ENCODE data around the gene CDKN2C.
"Not testable (repeated sequence)": the region's sequence is repeated elsewhere in the genome, so short reads cannot be mapped to it uniquely, and the experiment has no call there.

CDKN2C gene

DNA sequence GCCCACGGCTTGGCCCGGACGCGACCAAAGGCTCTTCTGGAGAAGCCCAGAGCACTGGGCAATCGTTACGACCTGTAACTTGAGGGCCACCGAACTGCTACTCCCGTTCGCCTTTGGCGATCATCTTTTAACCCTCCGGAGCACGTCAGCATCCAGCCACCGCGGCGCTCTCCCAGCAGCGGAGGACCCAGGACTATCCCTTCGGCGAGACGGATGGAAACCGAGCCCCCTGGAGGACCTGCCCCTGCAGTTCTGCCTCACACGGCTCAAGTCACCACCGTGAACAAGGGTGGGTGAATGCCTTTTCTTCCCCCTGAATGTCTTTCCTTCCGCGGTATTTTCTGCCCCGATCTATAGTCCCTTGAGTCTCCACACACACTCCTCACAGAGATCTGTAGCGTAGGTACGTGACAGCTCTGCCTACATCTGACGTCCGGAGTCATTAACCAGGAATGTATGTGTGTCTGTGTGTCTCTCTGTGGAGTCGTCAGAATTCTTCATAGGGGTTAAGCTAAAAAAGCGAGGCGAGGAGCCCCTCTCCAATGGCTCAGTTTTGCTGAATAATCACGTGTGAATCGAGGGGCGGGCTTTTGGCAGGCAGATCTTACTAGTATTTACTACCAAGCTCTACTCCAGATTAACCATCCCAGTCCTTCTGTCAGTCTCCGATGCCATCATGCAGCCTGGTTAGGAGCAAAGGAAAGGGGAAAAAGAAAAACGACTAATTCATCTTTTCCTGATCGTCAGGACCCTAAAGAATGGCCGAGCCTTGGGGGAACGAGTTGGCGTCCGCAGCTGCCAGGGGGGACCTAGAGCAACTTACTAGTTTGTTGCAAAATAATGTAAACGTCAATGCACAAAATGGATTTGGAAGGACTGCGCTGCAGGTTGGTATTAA, at the start of gene CDKN2C:
TSS of gene CDKN2C (plus strand) at position 635 of the 898 bp plus-strand sequence. CDS start at position 759, 124 bp downstream.
- DNase-seq (ENCODE audit: low read depth): no peak

DNA sequence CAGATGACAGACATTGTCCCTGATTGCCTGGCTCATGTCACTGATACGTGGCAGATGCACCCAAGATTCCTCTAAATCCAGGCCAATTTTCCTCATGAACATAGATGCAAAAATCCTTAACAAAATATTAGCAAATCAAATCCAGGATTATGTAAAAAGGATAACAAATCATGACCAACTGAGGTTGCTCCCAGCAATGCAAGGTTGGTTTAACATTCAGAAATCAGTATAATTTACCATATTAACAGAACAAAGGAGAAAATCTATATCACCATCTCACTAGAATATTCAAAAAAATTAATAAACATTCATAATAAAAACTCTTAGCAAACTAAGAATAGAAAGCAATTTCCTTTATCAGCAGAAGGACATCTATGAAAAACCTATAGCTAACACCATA, 49.6 kb upstream of the CDKN2C start:
- no peak for DNase-seq (ENCODE audit: low read depth)

DNA sequence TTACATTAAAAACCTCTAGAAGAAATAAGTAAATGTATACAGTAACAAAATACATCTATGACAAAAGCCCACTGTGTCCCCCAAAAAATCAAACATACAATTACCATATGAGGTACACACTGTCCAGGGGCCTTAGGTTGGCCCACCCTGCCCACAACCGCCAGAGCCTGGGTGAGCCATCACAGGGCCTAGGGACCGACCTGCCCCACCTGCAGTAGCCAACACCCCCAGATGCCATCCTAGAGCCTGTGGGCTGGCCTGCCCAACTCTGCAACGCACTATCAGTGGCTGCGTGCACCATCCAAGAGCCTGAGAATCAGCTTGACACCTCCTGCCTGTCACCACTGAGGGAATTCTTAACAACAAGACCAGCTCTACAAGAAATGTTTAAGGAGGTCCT, 49.0 kb upstream of the CDKN2C start:
- DNase-seq (ENCODE audit: low read depth): no peak

DNA sequence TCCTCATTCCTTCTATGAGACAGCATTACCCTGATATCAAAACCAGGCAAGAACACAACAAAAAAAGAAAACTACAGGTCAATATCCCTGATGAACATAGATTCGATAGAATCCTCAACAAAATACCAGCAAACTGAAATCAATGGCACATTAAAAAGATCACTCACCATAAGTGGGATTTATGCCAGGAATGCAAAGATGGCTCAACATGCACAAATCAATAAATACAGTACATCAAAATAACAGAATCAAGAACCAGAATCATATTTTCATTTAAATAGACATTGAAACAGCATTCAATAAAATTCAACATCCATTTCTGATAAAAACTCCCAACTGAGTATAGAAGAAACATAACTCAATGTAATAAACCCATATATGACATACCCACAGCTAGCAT, 46.5 kb upstream of the CDKN2C start:
- no peak for DNase-seq (ENCODE audit: low read depth)

DNA sequence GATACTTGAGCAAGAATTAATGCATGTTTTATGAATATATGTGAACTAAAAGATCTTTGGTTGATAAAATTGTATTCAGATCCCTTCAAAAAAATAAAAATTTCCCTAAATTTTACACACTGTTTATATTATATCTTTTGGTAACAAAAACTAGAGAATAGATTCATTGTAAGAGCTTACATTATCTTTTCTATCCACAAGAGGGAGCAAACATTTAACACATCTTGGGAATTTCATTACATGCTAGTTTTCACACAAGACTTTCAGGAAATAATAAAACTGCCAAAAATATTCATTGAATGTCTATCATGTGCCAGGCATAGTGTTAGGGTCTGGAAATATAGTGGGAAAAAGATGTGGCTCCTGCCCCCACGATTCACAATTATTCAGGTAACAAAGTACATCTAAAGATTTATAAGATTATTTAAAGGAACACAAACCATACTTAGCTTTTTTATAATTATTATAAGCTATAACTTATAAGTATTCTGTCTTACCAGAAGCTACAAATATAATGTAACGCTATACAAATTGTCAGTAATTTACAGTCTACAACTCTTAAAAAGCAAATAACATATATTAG, 40.6 kb upstream of the CDKN2C start:
- no peak for DNase-seq (ENCODE audit: low read depth)

DNA sequence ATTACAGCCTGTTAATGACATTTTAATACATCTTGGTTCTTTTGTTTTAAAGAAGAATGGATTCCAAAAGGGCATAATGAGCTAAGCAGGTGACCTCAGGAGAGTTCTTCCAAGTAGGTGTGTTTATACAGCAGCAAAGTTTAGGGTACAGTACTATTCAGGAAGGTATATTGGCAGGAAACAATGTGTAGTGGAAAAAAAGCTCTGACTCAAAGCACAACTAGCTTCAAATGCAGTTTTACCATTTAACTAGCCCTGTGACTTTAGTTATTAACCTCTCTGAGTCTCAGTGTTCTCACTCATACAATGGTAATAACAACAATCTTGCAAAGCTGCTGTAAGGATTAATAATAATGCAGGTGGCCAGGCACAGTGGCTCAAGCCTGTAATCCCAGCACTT, 39.9 kb upstream of the CDKN2C start:
- no peak for DNase-seq (ENCODE audit: low read depth)

DNA sequence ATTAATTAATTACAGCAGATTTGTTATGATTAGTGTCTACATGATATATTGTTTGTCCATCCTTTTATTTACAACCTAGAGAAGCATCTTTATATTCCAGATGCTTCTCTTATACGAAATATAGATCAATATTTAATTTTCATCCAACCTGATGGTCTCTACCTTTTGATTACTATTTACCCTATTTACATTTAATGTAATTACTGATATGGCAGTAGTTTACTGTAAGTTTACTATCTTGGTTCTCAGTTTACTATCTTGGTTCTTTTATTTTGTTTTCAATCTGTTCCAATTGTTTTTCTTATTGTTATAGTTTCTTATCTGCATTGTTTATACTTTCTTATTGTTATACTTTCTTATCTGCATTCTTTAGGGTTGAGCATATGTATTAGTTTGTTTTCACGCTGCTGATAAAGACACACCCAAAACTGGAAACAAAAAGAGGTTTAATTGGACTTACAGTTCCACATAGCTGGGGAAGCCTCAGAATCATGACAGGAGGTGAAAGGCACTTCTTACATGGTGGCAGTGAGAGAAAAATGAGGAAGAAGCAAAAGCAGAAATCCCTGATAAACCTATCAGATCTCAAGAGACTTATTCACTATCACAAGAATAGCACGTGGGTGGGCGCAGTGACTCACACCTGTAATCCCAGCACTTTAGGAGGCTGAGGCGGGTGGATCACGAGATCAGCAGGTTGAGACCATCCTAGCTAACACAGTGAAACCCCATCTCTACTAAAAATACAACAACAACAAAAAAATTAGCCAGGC, 38.9 kb upstream of the CDKN2C start:
- DNase-seq (ENCODE audit: low read depth): no peak

DNA sequence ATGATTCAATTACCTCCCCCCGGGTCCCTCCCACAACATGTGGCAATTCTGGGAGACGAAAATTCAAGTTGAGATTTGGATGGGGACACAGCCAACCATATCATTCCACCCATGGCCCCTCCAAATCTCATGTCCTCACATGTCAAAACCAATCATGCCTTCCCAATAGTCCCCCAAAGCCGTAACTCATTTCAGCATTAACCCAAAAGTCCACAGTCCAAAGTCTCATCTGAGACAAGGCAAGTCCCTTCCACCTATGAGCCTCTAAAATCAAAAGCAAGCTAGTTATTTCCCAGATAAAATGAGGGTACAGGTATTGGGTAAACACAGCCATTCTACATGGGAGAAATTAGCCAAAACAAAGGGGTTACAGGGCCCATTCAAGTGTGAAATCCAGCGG, 38.0 kb upstream of the CDKN2C start:
- DNase-seq (ENCODE audit: low read depth): not testable (repeated sequence)

DNA sequence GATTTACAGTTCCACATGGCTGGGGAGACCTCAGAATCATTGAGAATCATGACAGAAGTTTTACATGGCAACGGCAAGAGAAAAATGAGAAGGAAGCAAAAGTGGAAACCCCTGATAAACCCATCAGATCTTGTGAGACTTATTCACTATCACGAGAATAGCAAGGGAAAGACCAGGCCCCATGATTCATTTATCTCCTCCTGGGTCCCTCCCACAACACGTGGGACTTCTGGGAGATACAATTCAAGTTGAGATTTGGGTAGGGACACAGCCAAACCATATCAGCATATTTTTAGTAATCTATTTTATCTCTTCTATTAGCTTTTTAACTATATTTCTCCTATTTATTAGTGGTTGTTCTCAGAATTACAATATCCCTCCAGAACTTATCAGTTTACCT, 36.3 kb upstream of the CDKN2C start:
- DNase-seq (ENCODE audit: low read depth): not testable (repeated sequence)

DNA sequence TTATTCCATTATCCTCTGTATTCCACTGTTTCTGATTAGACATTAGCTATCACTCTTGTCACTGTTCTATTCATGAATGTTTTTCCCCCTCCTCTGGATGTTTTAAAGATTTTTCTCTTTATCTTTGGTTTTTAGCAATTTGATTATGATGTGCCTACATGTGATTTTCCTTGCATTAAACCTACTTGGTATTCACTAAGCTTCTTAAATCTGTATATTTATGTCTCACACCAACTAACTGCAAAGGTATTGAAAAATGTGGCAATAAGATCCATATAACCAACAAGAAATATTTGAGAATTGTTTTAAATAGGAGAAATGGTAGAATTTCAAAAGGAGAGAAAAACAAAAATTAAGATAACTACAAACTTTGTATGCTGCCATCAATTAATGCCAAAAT, 35.2 kb upstream of the CDKN2C start:
- DNase-seq (ENCODE audit: low read depth): no peak

DNA sequence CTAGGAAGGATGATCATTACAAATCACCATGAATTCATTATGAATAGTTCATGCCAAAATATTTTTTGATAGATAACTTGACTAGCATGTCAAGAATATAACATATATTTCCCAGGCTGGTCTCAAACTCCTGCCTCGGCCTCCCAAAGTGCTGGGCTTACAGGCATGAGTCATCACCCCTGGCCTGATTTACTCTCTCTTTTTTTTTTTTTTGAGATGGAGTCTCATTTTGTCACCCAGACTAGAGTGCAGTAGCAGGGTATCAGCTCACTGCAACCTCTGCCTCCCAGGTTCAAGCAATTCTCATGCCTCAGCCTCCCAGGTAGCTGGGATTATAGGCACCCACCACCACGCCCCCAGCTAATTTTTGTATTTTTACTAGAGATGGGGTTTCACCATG, 34.8 kb upstream of the CDKN2C start:
- not testable (repeated sequence) for DNase-seq (ENCODE audit: low read depth)

DNA sequence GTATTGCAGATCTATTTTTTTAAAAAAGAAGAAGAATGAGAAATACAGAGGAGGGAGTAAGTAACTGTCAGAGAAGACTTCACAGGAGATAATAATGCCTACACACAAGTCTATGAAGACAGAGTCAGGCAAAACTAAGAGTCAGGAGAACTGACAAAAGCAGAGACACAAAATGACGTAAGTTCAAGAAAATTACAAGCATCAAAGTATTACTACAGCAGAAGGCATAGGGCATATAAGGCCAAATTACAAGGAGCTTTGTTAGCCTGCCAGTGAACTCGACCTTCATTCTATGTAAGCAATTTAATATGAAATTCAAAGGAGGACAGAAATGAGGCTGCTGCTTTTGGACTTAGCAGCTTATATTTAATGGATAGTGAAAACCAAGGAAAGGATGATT, 33.7 kb upstream of the CDKN2C start:
- no peak for DNase-seq (ENCODE audit: low read depth)

DNA sequence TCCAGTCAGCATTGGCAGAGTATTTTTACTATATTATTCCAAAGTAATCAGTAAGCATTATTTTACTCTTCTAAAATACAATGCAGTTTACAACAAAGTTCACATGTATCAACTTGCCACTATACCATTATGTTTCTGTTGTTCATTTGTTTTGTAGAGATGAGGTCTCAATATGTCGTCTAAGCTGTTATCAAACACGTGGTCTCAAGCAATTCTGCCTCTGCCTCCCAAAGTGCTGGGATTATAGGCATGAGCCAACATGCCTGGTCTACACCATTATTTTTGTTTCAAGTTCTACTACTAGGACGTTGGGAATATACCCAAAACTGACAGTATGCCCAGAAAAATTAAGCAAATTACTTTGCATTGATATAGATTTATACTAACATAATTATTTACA, 29.8 kb upstream of the CDKN2C start:
- DNase-seq (ENCODE audit: low read depth): no peak

DNA sequence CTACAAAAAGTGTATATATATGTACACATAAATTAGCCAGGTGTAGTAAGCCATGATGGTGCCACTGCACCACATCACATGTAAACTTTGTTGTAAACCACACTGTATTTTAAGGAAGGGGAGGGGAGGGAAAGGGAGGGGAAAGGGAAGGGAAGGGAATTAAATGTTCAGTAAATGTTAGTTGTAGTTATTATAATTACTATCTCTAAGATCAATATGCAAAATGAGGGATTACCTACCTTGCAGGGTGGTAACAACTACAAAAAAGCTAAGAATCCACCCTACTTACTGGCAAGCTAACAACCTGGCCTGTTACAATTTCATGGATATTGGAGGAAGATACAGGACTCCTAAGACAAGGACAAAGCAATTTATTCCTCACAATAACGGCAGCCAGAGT, 27.7 kb upstream of the CDKN2C start:
- no peak for DNase-seq (ENCODE audit: low read depth)

DNA sequence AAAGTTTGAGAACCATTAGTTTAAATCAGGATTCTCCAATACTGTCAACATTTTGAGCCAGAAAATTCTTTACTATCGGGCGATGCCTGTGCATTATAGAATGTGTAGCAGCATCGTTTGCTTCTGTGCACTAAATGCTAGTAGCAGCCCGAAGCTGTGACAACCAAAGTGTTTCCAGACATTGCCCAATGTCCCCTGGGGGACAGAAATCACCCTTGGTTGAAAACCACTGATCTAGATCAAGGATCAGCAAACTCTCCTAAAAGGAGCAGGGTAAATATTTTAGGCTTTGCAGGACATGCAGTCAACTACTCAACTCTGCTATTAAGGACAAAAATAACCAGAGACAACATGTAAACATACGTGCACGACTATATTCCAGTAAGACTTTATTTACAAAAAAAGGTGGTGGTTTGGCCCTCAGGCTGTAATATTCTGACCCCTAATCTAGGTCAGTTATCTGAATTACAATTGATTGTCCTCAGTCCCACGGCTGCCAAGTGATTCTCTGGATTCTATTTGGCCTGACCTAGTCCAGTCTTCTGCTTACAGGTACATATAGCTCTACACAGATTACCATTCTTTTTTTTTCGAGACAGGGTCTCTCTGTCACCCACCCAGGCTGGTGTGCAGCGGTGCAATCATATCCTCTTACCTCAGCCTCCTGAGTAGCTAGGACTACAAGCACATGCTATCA, 20.6 kb upstream of the CDKN2C start:
- no peak for DNase-seq (ENCODE audit: low read depth)

DNA sequence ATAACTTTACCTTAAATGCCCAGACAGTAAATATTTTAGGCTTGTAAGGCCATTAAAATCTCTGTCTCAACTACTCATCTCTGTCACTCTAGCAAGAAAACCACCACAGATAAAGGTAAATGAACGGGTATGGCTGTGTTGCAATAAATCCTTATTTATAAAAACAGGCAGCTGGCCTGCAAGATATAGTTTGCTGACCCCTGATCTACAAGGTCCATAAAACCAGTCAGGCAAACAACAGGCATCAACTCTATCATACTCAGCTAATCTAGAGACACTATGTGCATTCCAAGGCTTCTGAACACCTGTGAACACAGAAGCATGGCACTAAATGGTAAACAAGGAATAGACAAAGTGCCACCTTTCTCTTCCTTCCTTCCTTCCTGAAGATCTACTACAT, 19.6 kb upstream of the CDKN2C start:
- DNase-seq (ENCODE audit: low read depth): no peak

DNA sequence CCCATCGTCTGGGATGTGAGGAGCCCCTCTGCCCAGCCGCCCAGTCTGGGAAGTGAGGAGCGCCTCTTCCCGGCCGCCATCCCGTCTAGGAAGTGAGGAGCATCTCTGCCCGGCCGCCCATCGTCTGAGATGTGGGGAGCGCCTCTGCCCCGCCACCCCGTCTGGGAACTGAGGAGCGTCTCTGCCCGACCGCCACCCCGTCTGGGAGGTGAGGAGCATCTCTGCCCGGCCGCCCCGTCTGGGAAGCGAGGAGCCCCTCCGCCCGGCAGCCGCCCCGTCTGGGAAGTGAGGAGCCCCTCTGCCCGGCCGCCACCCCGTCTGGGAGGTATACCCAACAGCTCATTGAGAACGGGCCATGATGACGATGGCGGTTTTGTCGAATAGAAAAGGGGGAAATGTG, 17.5 kb upstream of the CDKN2C start:
- DNase-seq (ENCODE audit: low read depth): not testable (repeated sequence)

DNA sequence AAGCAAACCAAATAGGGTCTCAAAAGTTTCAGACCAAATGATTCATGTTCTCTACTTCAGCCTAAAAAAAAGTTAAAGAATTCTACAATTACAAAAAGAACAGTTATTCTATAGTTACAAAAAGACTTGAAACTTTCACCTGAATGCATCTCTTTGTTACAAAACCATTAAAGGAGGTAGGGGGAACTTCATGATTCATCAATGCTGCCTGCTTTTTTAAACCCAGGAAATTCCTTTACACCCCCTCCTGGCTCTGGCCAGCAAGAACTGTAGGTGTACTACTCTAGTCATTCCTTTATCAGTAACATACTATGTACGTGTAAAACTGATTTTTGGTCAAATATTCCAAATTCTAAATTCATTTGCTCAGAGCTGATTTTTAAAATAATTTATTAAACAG, 14.9 kb upstream of the CDKN2C start:
- DNase-seq (ENCODE audit: low read depth): no peak

DNA sequence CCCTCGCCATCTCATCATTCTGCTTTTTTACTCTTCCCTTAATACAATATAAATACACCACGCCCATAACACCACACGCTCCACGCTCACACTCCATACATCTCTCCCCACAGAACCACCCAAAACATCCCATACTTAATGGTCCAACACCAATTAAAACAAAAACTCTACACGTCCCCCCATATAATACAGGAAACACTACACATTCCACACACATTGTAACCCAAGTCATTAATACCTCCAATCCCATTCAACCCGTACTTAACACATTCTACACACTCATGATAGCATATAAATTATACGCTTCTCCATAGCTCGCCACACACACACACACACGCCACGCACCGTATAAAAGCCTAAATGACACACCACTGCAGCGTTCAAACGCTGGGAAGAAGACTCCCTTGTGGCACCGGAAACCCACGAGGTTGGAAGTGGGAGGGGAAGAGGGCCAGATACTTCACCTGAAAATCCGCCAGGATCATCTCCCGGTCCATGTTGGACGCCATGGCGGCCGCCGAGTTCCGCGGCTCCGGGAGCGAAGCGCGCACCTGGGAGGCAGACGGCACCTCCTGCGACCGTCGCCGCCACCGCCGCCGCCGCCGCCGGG, 10.6 kb upstream of the CDKN2C start:
- DNase-seq (ENCODE audit: low read depth): no peak

DNA sequence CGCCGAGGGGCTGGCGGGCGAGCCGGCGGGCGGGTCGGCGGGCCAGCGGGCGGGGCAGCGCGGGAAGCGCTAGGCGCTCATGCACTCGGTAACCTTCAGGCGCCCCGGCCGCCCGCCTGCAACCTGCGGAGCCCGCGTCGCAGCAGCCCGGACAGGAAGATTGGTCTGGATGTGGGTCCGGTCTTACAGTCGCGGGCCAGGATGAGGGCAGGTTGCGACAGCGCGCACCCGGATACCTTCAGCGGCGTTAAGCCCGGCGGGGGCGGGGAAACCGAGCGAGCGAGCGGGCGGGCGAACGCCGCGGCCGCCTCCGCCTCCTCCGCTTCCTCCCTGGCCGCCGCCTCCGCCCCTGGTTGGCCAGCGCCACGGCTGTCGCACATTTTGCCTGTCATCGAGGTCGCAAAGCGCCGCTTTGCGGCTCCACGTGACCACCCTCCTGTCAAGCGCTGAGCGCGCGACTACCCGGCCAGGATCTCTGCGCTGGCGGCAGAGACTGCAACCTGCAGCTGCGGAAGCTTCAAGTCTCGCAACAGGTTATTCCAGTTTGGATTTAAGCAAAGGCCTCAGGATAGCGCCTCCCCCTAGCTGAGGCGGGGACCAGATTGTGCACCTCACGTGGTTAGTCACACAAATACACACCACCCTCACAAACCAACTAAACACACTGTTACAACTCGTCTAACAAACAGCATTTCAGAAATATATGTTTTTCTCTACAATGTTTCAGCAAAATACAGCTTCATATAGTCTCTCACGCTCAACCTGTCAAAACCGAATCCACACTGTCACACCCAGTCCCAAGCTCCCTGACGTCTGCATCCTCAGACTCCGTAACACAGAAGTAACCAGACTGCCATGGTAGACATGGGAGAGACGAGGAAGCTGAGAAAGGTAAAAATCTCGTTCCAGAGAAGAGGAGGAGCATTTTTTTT, 9.9 kb upstream of the CDKN2C start, which contains the start of gene FAF1:
TSS of gene FAF1 (minus strand) at position 355 of the 932 bp plus-strand sequence. CDS start 456 bp downstream, outside the sequence.
- DNase-seq (ENCODE audit: low read depth): peak; percentile 96

DNA sequence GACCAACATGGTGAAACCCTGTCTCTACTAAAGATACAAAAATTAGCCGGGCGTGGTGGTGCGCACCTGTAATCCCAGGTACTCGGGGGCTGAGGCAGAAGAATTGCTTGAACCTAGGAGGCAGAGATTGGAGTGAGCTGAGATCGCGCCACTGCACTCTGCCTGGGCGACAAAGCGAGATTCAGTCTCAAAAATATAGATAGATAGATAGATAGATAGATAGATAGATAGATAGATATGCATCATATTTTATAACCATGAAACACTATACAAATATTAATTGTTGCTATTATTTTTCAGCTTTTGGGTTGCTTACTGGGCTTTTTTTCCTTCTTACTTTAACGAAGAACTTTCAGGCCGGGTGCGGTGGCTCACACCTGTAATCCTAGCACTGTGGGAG, 5.2 kb upstream of the CDKN2C start:
- DNase-seq (ENCODE audit: low read depth): no peak

All from stimulated activated CD8-positive, alpha-beta memory T cell treated with anti-CD3 and anti-CD28 coated beads, Interleukin-4, amount 100 ng/mL, for 24 hours (primary cell).